IMR-90 (cell line): Measurements from ENCODE around the gene HCN4.

Experiments
- CEBPB ChIP-seq: IDR thresholded peaks from 2 replicates; pipeline ENCODE4 v1.6.1; 2012; ENCODE audit warnings: low read depth, low read length, improper control_type of control experiment
- CHD1 ChIP-seq: IDR thresholded peaks from 2 replicates; pipeline ENCODE4 v1.6.1; 2012; ENCODE audit warnings: low read depth, low read length, improper control_type of control experiment
- CTCF ChIP-seq: conservative IDR thresholded peaks from 2 replicates; pipeline ENCODE4 v1.5.1; 2012; ENCODE audit warnings: mild to moderate bottlenecking, low read depth, low read length, improper control_type of control experiment
- ELK1 ChIP-seq: fragments of 150-350 bp; IDR thresholded peaks from 2 replicates; pipeline ENCODE4 v1.6.1; 2016; ENCODE audit warnings: low read depth, mild to moderate bottlenecking, low read length, moderate library complexity, borderline replicate concordance
- MAFK ChIP-seq: IDR thresholded peaks from 2 replicates; pipeline ENCODE4 v1.6.1; 2012; ENCODE audit warnings: low read depth, low read length, improper control_type of control experiment
- MAZ ChIP-seq: IDR thresholded peaks from 2 replicates; pipeline ENCODE4 v1.6.1; 2012; ENCODE audit warnings: low read depth, mild to moderate bottlenecking, low read length, improper control_type of control experiment, moderate library complexity, borderline replicate concordance
- NFE2L2 ChIP-seq: fragments of 150-350 bp; IDR thresholded peaks from 2 replicates; pipeline ENCODE4 v1.6.1; 2016; ENCODE audit warnings: low read depth, mild to moderate bottlenecking, low read length
- POLR2A ChIP-seq: IDR thresholded peaks from 2 replicates; pipeline ENCODE4 v1.6.1; 2012; ENCODE audit warnings: mild to moderate bottlenecking, low read depth, low read length
- SMC3 ChIP-seq: fragments of 150-350 bp; IDR thresholded peaks from 2 replicates; pipeline ENCODE4 v1.6.1; 2016; ENCODE audit warnings: low read depth, mild to moderate bottlenecking, antibody characterized with exemption, low read length, moderate library complexity

GRCh38 chr15:73345658-73346057 lies 23.1 kb downstream of the HCN4 start:
- TF ChIP-seq CTCF: no peak
- TF ChIP-seq CHD1: no peak
- TF ChIP-seq MAZ: no peak
- no peak for TF ChIP-seq POLR2A
- no peak for TF ChIP-seq CEBPB
- no peak for TF ChIP-seq SMC3
- no peak for TF ChIP-seq ELK1
- TF ChIP-seq MAFK: no peak
- no peak for TF ChIP-seq NFE2L2
